ENCODE data around the gene WIPF2. TPM values are rescaled to one million over a fixed set of nuclear protein-coding genes. Genes with fewer than 3 reads are reported as not detected.

Gene WIPF2
- total and polyA plus RNA-seq, 2 donors (not counting 3 experiments of a cell fraction or from before 2014, with no cell fraction given) = 8.4 to 30.4 TPM

DNA sequence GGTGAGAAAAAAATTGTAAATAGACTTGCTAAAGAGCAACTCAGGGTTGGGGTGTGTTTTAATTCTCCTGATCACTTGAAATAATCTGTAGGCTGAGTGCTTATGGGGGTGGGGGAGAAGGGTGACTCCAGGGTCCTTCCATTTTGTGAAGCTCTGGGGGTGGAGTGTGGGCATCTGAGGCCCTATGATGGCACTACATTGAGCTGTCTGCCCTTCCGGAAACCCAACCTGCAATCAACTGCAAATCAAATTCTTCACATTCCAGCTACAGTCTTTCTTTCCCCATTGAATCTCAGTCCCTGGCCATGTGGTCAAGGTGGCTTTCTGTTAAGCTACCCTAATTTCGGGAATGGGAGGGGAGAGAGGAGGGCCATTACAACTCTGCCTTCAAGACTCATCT, 62.6 kb downstream of the WIPF2 start:
- BruUV-seq (replicated peaks) = no TSS peak
- no peak overlapping the region for H3K27ac ChIP-seq (ENCODE audit: insufficient read depth, low read depth, low read length)
- ChIA-PET CTCF (interaction anchor here (0.8 to 1.7 kb wide), 3 partner anchors 9 to 63 kb away, joined by 3 to 5 read pairs (median 4); partner anchors contain the start of gene WIPF2), POLR2A (no interaction called here)
- peaks cover 10 to 23% of the 10 kb centered on the region in 2 experiments for H3K36me3 ChIP-seq (ENCODE audit: control insufficient read depth in 2 of 2, extremely low read depth in 1 of 2, insufficient read depth in 2 of 2, low read length in 2 of 2)
- no peaks in the 10 kb centered on the region for H3K9me1 ChIP-seq (replicated peaks; ENCODE audit: control insufficient read depth, extremely low read depth, insufficient read depth, low read length)
- peaks cover 21% of the 10 kb centered on the region for H3K4me1 ChIP-seq (ENCODE audit: control insufficient read depth, extremely low read depth, insufficient read depth, low read length)
- intact Hi-C loops (cut with micrococcal nuclease) (loop anchor here (10.0 kb wide), 1 partner anchor 267 kb away; the partner anchor contains the start of gene CSF3), dilution Hi-C loops (cut with MboI; ENCODE audit: extremely low pct_ligation_motif_present, low sequenced_read_pairs) (no loop called here)
- H4K20me1 ChIP-seq (replicated peaks; ENCODE audit: control insufficient read depth, extremely low read depth, insufficient read depth, low read length) = no peaks in the 10 kb centered on the region
- H3K79me2 ChIP-seq (ENCODE audit: control insufficient read depth, insufficient read depth, low read length) = no peaks in the 10 kb centered on the region
- H3K27me3 ChIP-seq (ENCODE audit: control insufficient read depth in 2 of 2, insufficient read depth in 2 of 2, low read length in 2 of 2) = no peaks in the 10 kb centered on the region
- FAIRE-seq (no peak), DNase-seq (ENCODE audit: low read depth, low spot score) (no peak)
- TF ChIP-seq FOS (IDR thresholded peaks at IDR 0.05; ENCODE audit: borderline replicate concordance, insufficient read depth, low read length) (no peak), EZH2 (IDR thresholded peaks at IDR 0.05; ENCODE audit: borderline replicate concordance, low read depth, low read length, severe bottlenecking) (no peak), JUN (IDR thresholded peaks at IDR 0.05; ENCODE audit: borderline replicate concordance, insufficient read depth, insufficient read length, low read depth) (no peak), POLR2A (IDR thresholded peaks at IDR 0.05; ENCODE audit: low read depth, low read length) (no peak), GATA2 (IDR thresholded peaks at IDR 0.05; ENCODE audit: insufficient read depth, insufficient read length, low read depth, low read length) (no peak), POLR2AphosphoS5 (IDR thresholded peaks at IDR 0.05; ENCODE audit: insufficient read depth, low read depth, low read length) (no peak), MYC (IDR thresholded peaks at IDR 0.05; ENCODE audit: low read depth, low read length) (no peak)
- TF ChIP-seq, protein P1, sequence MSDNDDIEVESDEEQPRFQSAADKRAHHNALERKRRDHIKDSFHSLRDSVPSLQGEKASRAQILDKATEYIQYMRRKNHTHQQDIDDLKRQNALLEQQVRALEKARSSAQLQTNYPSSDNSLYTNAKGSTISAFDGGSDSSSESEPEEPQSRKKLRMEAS (IDR thresholded peaks at IDR 0.05; ENCODE audit: insufficient read depth, insufficient read length) = no peak
- TF ChIP-seq, protein P2, sequence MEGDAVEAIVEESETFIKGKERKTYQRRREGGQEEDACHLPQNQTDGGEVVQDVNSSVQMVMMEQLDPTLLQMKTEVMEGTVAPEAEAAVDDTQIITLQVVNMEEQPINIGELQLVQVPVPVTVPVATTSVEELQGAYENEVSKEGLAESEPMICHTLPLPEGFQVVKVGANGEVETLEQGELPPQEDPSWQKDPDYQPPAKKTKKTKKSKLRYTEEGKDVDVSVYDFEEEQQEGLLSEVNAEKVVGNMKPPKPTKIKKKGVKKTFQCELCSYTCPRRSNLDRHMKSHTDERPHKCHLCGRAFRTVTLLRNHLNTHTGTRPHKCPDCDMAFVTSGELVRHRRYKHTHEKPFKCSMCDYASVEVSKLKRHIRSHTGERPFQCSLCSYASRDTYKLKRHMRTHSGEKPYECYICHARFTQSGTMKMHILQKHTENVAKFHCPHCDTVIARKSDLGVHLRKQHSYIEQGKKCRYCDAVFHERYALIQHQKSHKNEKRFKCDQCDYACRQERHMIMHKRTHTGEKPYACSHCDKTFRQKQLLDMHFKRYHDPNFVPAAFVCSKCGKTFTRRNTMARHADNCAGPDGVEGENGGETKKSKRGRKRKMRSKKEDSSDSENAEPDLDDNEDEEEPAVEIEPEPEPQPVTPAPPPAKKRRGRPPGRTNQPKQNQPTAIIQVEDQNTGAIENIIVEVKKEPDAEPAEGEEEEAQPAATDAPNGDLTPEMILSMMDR (IDR thresholded peaks at IDR 0.05; ENCODE audit: extremely low read depth in 1 of 2, insufficient read depth in 1 of 2, low read depth in 1 of 2, low read length in 2 of 2) = no peak
- no peak overlapping the region for H3K9ac ChIP-seq (replicated peaks; ENCODE audit: extremely low read depth, insufficient read depth, low read length)
- no peak overlapping the region for H3K4me2 ChIP-seq (ENCODE audit: insufficient read depth, low read length)
- no peaks in the 10 kb centered on the region for H3K9me3 ChIP-seq (replicated peaks; ENCODE audit: control insufficient read depth, insufficient read depth, low read length)
- H3K4me3 ChIP-seq (replicated peaks in 1 of 3; ENCODE audit: insufficient read depth in 1 of 3, low read depth in 1 of 3, low read length in 3 of 3) = no peak overlapping the region
- no peak overlapping the region for H2AFZ ChIP-seq (ENCODE audit: low read depth, low read length)

Data from endothelial cell of umbilical vein (primary cell).